Stimulated activated CD4-positive, alpha-beta T cell treated with anti-CD3 and anti-CD28 coated beads, Interleukin-1b, Interleukin-23, amount 100 ng/mL, for 1 hour (primary cell): ENCODE measurements around the gene VCL.
"Not testable (repeated sequence)": the region's sequence is repeated elsewhere in the genome, so short reads cannot be mapped to it uniquely, and the experiment has no call there.

ENCODE experiments used
- DNase-seq, 2 donors: peaks; one replicate each; pipeline ENCODE4 v3.0.0-alpha.2; 2020; ENCODE audit warnings: low read depth in 2 of 2

VCL gene

DNA sequence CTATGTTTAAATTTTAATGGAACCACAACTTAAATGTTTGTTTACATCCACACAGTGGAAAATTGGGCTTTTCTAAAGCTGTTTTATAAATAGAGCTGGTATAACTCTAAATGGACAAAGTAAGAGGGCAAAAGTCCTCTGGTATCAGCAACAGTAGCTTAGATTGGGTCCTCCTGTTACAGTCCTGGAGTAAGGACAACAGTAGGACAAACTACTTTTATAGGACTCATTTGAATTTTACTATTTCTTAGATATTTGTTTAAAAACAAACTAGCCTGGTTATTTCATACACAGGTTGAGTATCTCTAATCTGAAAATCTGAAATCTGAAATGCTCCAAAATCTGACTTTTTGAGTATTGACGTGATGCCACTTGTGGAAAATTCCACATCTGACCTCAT, 8.4 kb downstream of the VCL start:
- no peak for DNase-seq

DNA sequence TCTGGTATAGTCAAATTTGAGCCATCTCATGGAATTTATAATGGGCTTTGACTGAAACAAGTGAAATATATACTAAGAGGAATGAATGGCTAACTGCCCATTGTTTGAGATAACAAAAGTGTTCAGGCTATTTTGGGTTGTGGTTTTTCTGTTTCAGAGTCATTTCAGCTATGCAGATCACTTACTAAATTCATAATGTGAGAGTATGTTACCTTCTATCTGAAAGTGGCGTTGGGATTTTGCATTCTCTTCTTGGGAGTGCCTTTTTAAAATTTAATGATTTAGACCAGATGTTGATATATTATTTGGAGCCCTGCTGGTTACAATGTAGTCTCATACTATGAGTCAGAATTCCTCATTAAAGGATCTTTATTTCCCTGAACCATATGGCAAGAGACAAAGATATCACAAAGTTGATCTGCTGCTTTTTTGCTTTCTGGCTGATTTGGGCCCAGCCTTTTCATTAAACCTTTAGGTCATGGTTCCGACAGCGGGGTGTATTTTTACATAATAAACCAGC, 10.4 kb downstream of the VCL start:
- no peak for DNase-seq

DNA sequence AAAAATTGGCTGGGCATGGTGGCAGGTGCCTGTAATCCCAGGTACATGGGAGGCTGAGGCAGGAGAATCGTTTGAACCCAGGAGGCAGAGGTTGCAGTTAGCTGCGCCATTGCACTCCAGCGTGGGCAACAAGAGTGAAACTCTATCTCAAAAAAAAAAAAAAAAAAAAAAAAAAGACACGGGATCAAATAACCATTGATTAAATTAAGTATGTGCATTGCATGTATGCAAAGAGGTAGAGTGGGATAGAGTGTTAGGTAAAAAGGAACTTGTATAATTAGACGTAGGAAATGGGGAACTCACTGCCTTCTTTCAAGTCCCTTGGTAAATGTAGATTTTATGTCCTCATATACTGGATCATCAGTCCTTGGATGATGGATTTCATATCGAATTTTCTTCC, 13.1 kb downstream of the VCL start:
- no peak for DNase-seq

DNA sequence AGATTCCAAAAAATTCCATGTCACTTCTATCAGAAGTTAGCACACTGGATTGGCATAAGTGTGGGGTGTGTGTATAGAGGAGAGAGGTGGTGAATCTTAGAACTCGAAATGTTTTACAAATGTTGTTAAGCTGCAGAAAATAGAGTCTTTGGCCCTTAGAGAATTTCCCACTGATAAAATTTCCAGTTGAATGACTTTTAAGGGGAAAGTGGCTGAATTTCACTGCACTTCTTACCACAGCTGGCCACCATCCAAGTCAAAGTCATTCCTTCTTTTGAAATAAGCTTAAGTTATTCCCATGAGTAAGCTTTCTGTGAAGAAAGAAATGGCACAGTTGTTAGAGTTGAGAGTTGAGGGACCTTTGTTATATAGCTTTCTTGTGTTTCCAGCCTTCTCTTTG, 13.9 kb downstream of the VCL start:
- no peak for DNase-seq

DNA sequence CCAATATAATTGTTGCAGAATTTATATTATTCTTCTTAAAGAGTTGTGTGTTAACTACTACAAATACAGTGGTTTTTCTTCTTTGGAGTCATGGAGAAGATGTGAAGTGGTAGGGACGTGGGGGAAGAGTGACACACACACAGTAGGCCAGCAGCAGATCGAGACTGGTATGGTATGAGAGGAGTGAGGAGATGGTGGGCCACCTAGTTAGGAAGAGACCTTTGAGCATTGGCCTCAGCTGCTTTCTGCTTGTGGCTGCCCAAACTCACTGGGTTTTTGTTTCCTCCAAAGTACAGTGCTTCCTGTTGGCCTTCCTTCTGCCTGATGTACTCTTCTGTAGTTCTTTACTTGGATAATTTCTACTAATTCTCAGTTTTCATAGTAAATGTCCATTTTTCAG, 14.6 kb downstream of the VCL start:
- DNase-seq, result no peak

GRCh38 chr10:74013004-74013403, 15.1 kb downstream of the VCL start:
- no peak for DNase-seq

GRCh38 chr10:74014574-74014973, 16.7 kb downstream of the VCL start:
- not testable (repeated sequence) for DNase-seq

- DNase-seq, result no peak
Measured at GRCh38 chr10:74018241-74018640, 20.3 kb downstream of the VCL start.

DNA sequence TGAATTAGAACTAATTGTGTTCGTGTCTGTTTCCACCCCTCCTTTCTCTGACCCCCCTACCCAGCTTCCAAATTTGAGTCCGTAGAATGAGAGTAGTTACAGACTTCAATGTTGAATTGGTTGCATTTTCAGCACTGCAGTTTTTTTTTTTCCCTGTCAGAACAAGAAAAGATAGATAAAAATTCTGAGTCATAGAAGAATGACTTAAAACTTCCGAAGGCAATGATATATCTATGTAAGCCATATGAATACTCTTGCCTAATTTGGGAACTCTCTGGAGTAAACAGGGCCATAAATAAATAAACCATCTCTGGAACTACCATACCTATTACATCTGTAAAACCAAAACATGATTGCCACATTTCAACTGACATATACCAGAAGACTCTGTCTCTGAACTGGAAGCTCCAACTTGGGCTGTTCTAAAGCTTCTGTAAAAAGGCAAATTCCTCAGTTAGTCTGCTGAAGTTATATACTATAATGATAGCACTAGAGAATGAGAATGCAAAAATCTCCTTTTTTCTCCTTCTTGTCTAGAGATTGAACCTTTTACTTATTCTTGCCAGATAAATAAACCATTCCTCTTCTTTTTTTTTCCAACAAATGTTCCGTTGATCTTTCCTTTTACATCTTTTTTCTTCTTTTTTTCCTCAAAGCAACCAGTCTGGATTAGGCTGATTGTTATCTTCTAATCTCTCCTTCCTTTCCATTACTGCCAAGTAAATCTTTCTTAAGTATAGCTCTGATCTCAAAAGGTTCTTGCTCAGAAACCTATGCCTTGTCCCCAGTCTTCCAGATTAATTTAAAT, 23.5 kb downstream of the VCL start:
- DNase-seq, result no peak

DNA sequence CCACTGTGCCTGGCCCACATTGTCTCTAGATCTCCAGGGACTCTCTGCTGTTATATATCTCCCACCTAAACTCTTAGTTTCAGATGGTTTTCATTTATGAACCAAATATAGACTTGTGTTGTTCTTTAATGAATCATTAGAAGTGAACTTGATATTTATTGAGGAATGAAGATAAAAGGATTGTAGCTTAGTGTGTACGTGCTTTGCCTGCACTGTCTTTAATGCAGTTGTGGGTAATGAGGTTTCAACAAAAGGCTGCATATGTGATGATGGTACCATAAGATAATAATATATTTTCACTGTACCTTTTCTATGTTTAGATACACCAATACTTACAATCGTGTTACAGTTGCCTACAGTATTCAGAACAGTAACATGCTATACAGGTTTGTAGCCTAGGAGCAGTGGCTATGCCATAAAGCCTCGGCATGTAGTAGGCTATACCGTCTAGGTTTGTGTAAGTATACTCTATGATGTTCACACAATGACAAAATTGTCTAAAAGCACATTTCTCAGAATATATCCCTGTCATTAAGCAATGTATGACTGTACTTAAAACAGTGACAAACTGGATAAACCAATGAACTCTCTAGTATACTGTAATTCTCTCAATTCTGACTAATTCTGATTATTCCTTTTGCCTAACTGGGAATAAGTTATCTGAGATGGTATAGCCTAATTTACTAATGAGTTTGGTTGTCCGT, 25.2 kb downstream of the VCL start:
- no peak for DNase-seq

DNA sequence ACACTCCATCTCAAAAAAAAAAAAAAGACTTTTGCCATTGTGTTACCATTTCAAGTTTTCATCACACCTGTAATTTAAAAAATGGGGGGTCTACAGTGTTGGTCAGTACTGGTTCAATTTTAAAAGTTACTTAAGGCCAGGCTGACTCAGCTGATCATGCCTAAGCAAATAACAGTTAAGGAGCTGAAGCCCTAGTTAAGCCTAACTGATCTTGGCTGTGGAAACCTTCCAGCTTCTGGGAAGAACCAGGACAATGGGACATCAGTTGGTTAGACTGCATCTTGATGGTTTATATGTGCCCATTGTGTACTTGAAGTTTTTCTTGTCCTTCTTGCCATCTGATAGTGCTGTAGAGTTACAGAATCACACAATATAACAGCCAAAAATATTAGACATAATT, 26.7 kb downstream of the VCL start:
- no peak for DNase-seq

DNA sequence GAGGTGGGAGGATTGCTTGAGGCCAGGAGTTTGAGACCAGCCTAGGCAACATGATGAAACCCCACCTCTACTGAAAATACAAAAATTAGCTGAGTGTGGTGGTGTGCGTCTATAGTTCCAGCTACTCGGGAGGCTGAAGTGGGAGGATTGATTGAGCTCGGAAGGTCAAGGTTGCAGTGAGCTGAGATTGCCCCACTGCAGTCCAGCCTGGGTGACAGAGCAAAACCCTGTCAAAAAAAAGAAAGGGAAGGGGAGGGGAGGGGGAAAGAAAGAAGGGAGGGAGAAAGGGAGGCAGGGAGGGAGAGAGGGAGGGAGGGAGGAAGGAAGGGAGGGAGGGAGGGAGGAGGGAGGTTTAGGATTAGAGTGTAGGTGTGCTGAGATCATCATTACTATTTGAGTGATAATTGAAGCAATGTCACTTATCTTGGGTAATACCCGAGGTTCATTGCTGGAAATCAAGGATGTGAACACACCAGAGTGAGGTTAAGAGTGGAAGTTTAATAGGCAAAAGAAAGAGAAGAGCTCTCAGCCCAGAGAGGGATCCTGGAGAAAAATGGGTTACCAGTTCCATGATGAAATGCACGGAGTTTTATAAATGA, 27.6 kb downstream of the VCL start:
- DNase-seq, result no peak

DNA sequence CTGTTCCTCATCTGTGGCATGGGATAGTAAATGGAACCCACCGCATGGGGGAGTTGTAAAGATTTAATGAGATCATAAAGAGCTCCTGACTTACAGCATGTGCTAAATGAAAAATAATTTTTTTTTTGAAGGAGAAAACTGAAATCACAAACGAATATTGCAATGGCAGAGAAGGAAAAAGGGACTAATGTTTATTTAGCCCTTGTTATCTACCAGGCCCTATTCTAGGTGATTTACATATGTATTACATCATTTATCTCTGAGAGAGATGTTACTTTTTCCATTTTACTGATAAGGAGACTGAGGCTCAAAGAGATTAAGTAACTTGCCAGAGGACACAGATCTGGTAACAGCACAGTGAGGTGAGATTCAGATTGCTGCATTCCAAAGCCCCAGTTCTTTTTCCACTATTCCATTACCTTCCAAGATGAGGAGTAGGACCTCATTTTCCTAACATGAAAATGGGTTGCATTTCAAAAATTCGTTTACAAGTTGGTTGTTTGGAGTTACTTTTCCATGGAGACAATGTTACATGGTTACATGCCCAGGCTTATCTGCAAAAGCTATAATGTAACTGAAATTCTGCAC, 28.6 kb downstream of the VCL start:
- DNase-seq, result no peak

DNA sequence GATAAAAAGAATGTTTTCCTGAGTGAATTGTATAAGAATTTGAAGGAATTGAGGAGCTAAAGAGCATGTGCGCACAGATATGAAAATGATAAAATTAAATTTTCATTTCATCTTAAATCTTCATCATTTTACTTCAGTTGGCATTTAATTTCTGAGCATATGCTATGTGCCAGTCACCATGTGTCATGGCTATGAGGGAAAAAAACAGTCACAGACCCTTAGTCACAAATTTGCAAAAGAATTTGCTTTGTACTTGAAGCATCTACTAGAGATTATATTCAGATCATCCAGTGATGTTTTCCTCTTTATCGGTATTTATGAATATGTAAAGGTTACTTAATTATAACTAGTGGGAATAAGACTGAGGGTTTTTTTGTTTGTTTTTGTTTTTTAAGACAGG, 29.8 kb downstream of the VCL start:
- DNase-seq, result no peak

DNA sequence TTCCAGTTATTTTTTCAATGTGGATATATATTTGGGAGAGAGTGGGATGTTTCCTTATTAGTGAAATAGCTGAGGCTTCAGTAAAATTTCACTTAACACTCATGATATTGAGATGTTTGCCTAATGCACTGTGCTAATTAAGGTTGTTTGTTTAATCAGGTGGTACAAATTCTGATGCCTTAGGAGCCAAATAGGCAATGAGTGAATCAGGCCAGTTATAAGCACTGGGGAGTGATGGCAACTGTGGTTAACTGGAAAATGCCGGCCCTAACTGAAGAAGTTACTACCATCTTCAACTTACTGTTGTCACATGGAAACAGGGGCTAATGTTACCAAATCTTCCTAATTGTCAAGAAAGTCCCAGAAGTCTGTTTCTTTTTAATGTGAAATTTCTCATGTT, 32.0 kb downstream of the VCL start:
- no peak for DNase-seq

- DNase-seq, result not testable (repeated sequence)
Measured at GRCh38 chr10:74032208-74032607, 34.3 kb downstream of the VCL start.

GRCh38 chr10:74032900-74033655, 35.2 kb downstream of the VCL start:
- DNase-seq, result no peak

GRCh38 chr10:74033702-74034101, 35.8 kb downstream of the VCL start:
- DNase-seq, result no peak

GRCh38 chr10:74034301-74034700, 36.4 kb downstream of the VCL start:
- no peak for DNase-seq

DNA sequence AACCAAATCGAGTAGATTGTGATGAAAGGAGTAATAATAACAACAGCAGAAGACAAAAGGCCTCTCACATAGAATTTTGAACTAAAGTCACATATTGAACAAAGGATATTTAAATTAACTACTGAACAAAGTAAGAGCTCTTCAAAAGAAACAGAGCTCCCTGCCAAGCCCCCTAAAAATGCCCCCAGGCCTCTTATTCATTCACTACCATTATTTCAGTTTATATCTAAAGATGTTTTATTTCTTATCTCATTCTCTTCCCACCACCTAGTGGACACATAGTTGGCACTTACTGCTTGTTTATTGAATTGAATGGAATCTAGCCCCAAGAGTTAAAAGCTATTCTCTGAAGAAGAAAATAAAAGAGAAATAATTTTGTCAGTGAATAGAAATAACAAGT, 37.4 kb downstream of the VCL start:
- no peak for DNase-seq

DNA sequence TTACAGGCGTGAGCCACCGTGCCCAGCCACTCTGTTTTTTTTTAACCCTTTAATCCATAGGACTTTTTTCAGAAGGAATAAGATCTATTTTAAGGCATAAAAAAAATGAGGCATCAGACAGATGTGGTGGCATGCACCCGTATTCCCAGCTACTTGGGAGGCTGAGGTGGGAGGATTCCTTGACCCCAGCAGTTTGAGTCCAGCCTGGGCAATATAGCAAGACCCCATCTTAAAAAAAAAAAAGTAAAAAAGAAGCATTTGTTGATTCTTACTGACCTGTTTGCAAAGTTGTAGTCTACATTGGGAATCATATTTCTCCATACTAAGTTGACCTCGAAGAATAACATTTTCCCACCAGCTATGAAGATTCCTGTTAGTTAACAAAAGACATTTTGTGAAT, 38.6 kb downstream of the VCL start:
- no peak for DNase-seq
